Measurements from ENCODE around the gene CARD11. TPM values are rescaled to one million over a fixed set of nuclear protein-coding genes. Genes with fewer than 3 reads are reported as not detected.
A peak's percentile ranks its signal among the peaks of the same experiment; 100 is the strongest.

CARD11 gene
- total and polyA plus RNA-seq, 2 of the 13 experiments (the other 11 are each of a cell fraction or from before 2014, with no cell fraction given): 0.04 TPM; not detected in 1

DNA sequence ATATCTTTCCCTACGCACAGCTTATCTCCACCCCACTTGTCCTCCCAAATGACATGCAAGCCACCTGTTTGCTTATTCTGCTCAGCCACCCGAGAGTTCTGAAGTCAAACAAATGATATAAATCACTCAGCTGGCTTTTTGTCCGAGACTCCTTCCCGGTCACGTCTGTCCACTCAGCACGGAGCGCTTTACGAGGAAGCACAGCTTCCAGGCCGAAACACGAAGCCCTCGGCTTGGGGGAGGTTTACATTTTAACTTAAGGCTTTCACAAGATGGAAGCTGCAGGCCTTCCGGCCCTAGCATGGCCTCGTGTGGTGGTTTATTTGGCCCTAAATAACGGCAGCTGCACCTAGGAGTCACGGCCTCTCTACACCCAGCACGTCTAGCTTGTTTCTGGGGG is 139.5 kb downstream of the CARD11 start (continued):
- TF ChIP-seq, protein P1, sequence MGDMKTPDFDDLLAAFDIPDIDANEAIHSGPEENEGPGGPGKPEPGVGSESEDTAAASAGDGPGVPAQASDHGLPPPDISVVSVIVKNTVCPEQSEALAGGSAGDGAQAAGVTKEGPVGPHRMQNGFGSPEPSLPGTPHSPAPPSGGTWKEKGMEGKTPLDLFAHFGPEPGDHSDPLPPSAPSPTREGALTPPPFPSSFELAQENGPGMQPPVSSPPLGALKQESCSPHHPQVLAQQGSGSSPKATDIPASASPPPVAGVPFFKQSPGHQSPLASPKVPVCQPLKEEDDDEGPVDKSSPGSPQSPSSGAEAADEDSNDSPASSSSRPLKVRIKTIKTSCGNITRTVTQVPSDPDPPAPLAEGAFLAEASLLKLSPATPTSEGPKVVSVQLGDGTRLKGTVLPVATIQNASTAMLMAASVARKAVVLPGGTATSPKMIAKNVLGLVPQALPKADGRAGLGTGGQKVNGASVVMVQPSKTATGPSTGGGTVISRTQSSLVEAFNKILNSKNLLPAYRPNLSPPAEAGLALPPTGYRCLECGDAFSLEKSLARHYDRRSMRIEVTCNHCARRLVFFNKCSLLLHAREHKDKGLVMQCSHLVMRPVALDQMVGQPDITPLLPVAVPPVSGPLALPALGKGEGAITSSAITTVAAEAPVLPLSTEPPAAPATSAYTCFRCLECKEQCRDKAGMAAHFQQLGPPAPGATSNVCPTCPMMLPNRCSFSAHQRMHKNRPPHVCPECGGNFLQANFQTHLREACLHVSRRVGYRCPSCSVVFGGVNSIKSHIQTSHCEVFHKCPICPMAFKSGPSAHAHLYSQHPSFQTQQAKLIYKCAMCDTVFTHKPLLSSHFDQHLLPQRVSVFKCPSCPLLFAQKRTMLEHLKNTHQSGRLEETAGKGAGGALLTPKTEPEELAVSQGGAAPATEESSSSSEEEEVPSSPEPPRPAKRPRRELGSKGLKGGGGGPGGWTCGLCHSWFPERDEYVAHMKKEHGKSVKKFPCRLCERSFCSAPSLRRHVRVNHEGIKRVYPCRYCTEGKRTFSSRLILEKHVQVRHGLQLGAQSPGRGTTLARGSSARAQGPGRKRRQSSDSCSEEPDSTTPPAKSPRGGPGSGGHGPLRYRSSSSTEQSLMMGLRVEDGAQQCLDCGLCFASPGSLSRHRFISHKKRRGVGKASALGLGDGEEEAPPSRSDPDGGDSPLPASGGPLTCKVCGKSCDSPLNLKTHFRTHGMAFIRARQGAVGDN (CRISPR knock-in tag; IDR thresholded peaks at IDR 0.05): peak; percentile 35
- TF ChIP-seq, protein P2, sequence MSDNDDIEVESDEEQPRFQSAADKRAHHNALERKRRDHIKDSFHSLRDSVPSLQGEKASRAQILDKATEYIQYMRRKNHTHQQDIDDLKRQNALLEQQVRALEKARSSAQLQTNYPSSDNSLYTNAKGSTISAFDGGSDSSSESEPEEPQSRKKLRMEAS (IDR thresholded peaks at IDR 0.05): peak; percentile 59; the same call in 1 of the 2 replicates
- TF ChIP-seq, protein P3, sequence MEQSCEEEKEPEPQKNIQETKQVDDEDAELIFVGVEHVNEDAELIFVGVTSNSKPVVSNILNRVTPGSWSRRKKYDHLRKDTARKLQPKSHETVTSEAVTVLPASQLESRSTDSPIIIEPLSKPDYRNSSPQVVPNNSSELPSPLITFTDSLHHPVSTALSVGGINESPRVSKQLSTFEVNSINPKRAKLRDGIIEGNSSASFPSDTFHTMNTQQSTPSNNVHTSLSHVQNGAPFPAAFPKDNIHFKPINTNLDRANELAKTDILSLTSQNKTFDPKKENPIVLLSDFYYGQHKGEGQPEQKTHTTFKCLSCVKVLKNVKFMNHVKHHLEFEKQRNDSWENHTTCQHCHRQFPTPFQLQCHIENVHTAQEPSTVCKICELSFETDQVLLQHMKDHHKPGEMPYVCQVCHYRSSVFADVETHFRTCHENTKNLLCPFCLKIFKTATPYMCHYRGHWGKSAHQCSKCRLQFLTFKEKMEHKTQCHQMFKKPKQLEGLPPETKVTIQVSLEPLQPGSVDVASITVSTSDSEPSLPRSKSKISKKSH (CRISPR knock-in tag; IDR thresholded peaks at IDR 0.05; ENCODE audit: borderline replicate concordance): no peak

DNA sequence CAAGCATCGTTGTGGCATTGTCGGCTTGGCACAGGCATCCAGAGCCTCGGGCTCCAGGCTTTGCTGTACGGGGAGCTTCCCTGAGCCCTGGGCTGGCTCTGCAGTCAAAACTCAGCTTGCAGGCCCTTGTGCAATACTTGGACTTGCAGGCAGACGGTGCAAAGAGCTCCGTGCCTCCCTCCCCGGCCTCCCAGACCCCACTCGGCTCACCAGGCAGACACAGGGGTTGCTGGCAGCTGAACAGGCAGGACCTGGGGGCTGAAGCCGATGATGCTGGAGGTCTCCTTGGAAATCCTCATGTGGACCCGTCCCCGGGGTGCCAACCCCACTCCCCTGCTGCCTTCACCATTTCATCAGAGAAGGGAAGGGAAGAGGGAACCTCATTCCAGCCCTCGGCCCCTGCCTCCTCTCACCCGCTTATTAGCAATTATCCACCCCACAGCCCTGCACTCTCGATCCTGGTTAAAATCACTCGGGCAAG is 139.9 kb downstream of the CARD11 start:
- Histone ChIP-seq H3K79me2 (ENCODE audit: insufficient read depth, low read length) (no peaks in the 10 kb centered on the region), H3K4me1 (ENCODE audit: insufficient read depth, low read length) (peaks cover 34% of the 10 kb centered on the region), H3K27ac (ENCODE audit: extremely low read length, insufficient read depth, low read length) (no peak overlapping the region), H3K9ac (ENCODE audit: insufficient read depth, low read depth, low read length) (peak overlapping the region; percentile 32; the same call in 1 of the 2 replicates), H3K4me2 (ENCODE audit: low read depth, low read length) (peak overlapping the region; percentile 83), H3K4me3 (replicated peaks in 1 of 3; ENCODE audit: insufficient read depth in 1 of 3, low read depth in 2 of 3, low read length in 3 of 3) (peak overlapping the region; percentile 37 to 57 (median 38)), H3K36me3 (replicated peaks in 1 of 2; ENCODE audit: control insufficient read depth in 1 of 2, insufficient read depth in 2 of 2, low read length in 2 of 2) (no peaks in the 10 kb centered on the region), H4K20me1 (ENCODE audit: insufficient read depth, low read length) (no peaks in the 10 kb centered on the region), H3K9me3 (ENCODE audit: low read length) (no peaks in the 10 kb centered on the region), H3K27me3 (ENCODE audit: control insufficient read depth in 1 of 2, insufficient read depth in 2 of 2, low read length in 2 of 2) (peaks cover 1 to 26% of the 10 kb centered on the region in 2 experiments; a peak in 2 of 5 replicates), H2AFZ (ENCODE audit: low read length) (peak overlapping the region; percentile 75)
- WGBS (ENCODE audit: low lambda C conversion rate): 12% methylated on average over 9 of the region's 15 CpGs
- intact Hi-C loops (cut with micrococcal nuclease; ENCODE audit: unreplicated experiment) (no loop called here), in situ Hi-C loops (cut with HindIII; ENCODE audit: extremely low pct_ligation_motif_present, low pct_unique_long_range_greater_than_20kb) (no loop called here)
- DNase-seq (ENCODE audit: low spot score) (peak; percentile 36), ATAC-seq (peak; percentile 81), FAIRE-seq (no peak)
- ChIA-PET CTCF (ENCODE audit: low intra/inter-chr PET ratio, low total read pairs) (no interaction called here), POLR2A (no interaction called here)
- no TSS peak for BruUV-seq (replicated peaks)
- no peak for TF ChIP-seq IKZF4 (CRISPR knock-in tag; IDR thresholded peaks at IDR 0.05; ENCODE audit: borderline replicate concordance, low read depth, not compliant biosample characterization)
- 0 out of 2 replicates have a peak, but pooled peaks have one; percentile 42 for TF ChIP-seq HNRNPL (IDR thresholded peaks at IDR 0.05; ENCODE audit: low read depth, low read length)
- no peak for TF ChIP-seq ZNF230 (CRISPR knock-in tag; IDR thresholded peaks at IDR 0.05)
- TF ChIP-seq ZNF382 (CRISPR knock-in tag; IDR thresholded peaks at IDR 0.05; ENCODE audit: borderline replicate concordance): no peak
- no peak for TF ChIP-seq ZNF10 (CRISPR knock-in tag; IDR thresholded peaks at IDR 0.05; ENCODE audit: borderline replicate concordance, low read depth)
- no peak for TF ChIP-seq FIP1L1 (IDR thresholded peaks at IDR 0.05; ENCODE audit: borderline replicate concordance, insufficient read depth, low read depth, low read length)
- no peak for TF ChIP-seq ZNF136 (CRISPR knock-in tag; IDR thresholded peaks at IDR 0.05; ENCODE audit: low read depth)
- TF ChIP-seq ZNF207 (IDR thresholded peaks at IDR 0.05; ENCODE audit: borderline replicate concordance): no peak
- no peak for TF ChIP-seq MAZ (IDR thresholded peaks at IDR 0.05; ENCODE audit: borderline replicate concordance, low read depth, low read length)
- peak; percentile 37; the same call in 1 of the 2 replicates for TF ChIP-seq MAZ (CRISPR knock-in tag; IDR thresholded peaks at IDR 0.05; ENCODE audit: low read depth)
- 0 out of 2 replicates have a peak, but pooled peaks have one; percentile 27 for TF ChIP-seq KDM5B (CRISPR knock-in tag; IDR thresholded peaks at IDR 0.05; ENCODE audit: borderline replicate concordance)
- TF ChIP-seq, protein P4, sequence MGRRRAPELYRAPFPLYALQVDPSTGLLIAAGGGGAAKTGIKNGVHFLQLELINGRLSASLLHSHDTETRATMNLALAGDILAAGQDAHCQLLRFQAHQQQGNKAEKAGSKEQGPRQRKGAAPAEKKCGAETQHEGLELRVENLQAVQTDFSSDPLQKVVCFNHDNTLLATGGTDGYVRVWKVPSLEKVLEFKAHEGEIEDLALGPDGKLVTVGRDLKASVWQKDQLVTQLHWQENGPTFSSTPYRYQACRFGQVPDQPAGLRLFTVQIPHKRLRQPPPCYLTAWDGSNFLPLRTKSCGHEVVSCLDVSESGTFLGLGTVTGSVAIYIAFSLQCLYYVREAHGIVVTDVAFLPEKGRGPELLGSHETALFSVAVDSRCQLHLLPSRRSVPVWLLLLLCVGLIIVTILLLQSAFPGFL (CRISPR knock-in tag; IDR thresholded peaks at IDR 0.05): no peak
